ENCODE measurements around the gene SLC28A1.

The SLC28A1 gene

DNA sequence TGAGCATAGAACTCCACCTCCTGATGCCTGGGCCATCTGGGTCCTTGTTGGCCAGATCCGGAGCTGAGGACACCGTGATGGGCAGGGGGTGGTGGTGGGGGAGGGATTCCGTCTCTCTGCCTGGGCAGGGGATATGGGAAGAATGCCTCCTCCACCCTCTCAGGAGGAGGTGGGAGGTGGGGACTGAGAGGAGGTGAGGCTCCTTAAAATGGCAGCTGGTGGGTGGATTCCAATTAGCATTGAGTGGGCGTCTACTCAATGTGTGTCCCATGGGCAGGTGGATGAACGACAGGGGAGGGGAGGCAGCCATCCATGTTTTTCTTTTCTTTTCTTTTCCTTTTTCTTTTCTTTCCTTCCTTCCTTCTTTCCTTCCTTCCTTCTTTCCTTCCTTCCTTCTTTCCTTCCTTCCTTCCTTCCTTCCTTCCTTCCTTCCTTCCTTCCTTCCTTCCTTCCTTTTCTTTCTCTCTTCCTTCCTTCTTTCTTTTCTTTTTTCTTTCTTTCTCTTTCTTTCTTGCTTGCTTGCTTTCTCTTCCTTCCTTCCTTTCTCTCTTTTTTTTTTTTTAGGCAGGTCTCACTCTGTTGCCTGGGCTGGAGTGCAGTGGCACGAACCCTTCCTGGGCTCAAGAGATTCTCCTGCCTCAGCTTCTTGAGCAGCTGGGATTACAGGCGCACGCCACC lies 5.0 kb downstream of the SLC28A1 start:
- in situ Hi-C loops (cut with MboI; ENCODE audit: low pct_unique_long_range_greater_than_20kb, low sequenced_read_pairs, unreplicated experiment): no loop called here
- TF ChIP-seq, protein P1, sequence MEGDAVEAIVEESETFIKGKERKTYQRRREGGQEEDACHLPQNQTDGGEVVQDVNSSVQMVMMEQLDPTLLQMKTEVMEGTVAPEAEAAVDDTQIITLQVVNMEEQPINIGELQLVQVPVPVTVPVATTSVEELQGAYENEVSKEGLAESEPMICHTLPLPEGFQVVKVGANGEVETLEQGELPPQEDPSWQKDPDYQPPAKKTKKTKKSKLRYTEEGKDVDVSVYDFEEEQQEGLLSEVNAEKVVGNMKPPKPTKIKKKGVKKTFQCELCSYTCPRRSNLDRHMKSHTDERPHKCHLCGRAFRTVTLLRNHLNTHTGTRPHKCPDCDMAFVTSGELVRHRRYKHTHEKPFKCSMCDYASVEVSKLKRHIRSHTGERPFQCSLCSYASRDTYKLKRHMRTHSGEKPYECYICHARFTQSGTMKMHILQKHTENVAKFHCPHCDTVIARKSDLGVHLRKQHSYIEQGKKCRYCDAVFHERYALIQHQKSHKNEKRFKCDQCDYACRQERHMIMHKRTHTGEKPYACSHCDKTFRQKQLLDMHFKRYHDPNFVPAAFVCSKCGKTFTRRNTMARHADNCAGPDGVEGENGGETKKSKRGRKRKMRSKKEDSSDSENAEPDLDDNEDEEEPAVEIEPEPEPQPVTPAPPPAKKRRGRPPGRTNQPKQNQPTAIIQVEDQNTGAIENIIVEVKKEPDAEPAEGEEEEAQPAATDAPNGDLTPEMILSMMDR (IDR thresholded peaks at IDR 0.05; ENCODE audit: extremely low read depth, insufficient read depth, missing control alignments): no peak
- DNase-seq (ENCODE audit: low spot score): no peak

GRCh38 chr15:84889991-84890669 lies 5.7 kb downstream of the SLC28A1 start:
- in situ Hi-C loops (cut with MboI; ENCODE audit: low pct_unique_long_range_greater_than_20kb, low sequenced_read_pairs, unreplicated experiment): no loop called here
- TF ChIP-seq, protein P1 (IDR thresholded peaks at IDR 0.05; ENCODE audit: extremely low read depth, insufficient read depth, missing control alignments): no peak
- DNase-seq (ENCODE audit: low spot score): no peak

GRCh38 chr15:84890670-84891162 lies 6.3 kb downstream of the SLC28A1 start:
- no peak for DNase-seq (ENCODE audit: low spot score)
- in situ Hi-C loops (cut with MboI; ENCODE audit: low pct_unique_long_range_greater_than_20kb, low sequenced_read_pairs, unreplicated experiment): no loop called here
- TF ChIP-seq, protein P1 (IDR thresholded peaks at IDR 0.05; ENCODE audit: extremely low read depth, insufficient read depth, missing control alignments): no peak

DNA sequence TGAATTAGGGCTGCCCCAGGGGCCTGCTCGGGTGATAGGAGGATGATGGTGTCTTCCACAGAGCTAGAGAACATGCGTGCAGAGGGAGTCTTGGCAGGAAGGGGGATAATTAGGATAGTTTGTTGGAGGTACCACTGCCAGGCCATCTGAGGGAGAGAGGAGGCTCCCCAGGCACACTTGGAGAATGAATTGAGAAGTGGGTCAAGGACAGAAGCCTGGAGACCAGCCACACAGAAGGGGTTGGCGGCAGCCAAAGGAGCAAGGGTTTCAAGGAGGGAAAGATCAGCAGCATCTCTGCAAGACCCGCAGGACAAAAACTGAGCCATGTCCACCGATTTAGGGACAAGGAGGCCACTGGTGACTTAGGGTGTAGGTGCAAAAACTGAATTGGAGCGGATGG lies 6.9 kb downstream of the SLC28A1 start:
- TF ChIP-seq, protein P1 (IDR thresholded peaks at IDR 0.05; ENCODE audit: extremely low read depth, insufficient read depth, missing control alignments): no peak
- in situ Hi-C loops (cut with MboI; ENCODE audit: low pct_unique_long_range_greater_than_20kb, low sequenced_read_pairs, unreplicated experiment): no loop called here
- DNase-seq (ENCODE audit: low spot score): no peak

DNA sequence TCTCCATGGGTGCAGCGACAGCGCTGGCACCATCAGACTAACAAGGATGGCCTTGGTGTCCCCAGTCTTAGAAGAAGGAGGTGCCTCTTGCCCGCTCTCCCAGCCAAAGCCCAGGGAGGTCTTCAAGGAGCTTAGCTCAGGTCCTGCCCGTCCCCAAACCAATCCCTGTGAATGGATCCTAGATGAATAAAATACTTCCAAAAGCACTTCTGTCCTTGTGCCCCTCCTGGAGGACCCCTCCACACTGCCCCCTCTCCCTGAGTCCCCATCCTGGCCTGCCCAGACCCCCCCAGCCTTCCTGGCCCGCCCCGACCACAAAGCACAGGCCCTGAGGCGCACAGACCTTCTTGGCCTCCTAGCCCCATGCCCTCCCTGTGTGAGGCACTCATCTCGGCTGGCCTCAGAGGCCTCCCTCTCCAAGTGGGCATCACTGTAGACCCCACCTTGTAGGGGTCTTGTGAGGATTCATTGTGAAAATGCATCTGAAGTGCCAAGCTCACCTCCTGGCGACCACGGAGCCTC lies 8.4 kb downstream of the SLC28A1 start:
- no peak for DNase-seq (ENCODE audit: low spot score)
- in situ Hi-C loops (cut with MboI; ENCODE audit: low pct_unique_long_range_greater_than_20kb, low sequenced_read_pairs, unreplicated experiment): no loop called here
- TF ChIP-seq, protein P1 (IDR thresholded peaks at IDR 0.05; ENCODE audit: extremely low read depth, insufficient read depth, missing control alignments): no peak

GRCh38 chr15:84893607-84894006 lies 9.1 kb downstream of the SLC28A1 start:
- TF ChIP-seq, protein P1 (IDR thresholded peaks at IDR 0.05; ENCODE audit: extremely low read depth, insufficient read depth, missing control alignments): no peak
- in situ Hi-C loops (cut with MboI; ENCODE audit: low pct_unique_long_range_greater_than_20kb, low sequenced_read_pairs, unreplicated experiment): no loop called here

More at GRCh38 chr15:84893607-84894006, 9.1 kb downstream of the SLC28A1 start:
- DNase-seq (ENCODE audit: low spot score): no peak
